Gastrocnemius medialis (tissue), 4 donors: ENCODE results near the gene STK39.

Experiments
- CTCF ChIP-seq, 5 experiments: fragments of 450-650 bp in 3 of 5; fragments of 200-600 bp in 2 of 5; sonication (generic) in 2 of 5; IDR thresholded peaks in 4 of 5; conservative IDR thresholded peaks in 1 of 5; 1 replicate in 4 of 5; 2 replicates in 1 of 5; pipeline ENCODE4 v1.5.1; 2016 to 2019; ENCODE audit warnings: antibody characterized with exemption in 5 of 5, mild to moderate bottlenecking in 3 of 5, moderate library complexity in 3 of 5
- POLR2A ChIP-seq, 2 donors: fragments of 450-650 bp; IDR thresholded peaks; one replicate each; pipeline ENCODE4 v1.6.1; 2017; ENCODE audit warnings: antibody characterized with exemption in 2 of 2, mild to moderate bottlenecking in 2 of 2, moderate library complexity in 2 of 2

DNA sequence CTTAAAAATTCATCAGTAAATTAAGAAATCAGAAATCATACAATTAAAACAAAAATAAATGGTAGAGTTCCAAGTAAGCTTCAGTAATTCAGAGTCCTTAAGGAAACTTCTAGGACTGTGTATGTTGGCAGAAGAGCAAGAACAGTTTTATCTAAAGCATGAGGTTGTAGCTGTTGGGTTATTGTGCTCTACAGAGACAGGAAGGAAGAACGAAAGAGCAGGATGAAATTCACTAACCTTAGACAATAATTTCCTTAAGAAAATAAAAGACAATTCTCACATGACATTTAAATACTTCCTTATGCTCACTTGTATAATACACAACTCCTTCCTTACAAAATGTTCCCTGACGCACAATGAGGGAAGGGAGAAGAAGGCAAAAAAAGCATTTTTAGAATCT, 133.4 kb downstream of the STK39 start:
- TF ChIP-seq CTCF (IDR thresholded peaks at IDR 0.05 in 4 of 5, conservative IDR thresholded peaks at IDR 0.05 in 1 of 5) (no peak), POLR2A (IDR thresholded peaks at IDR 0.05) (no peak)
